Prostate gland (tissue), 2 donors: ENCODE measurements around the gene LCN10. TPM values are rescaled to one million over a fixed set of nuclear protein-coding genes. Genes with fewer than 3 reads are reported as not detected.

Experiments
- DNase-seq: peaks from one replicate; pipeline ENCODE4 v3.0.0-alpha.2; 2019; ENCODE audit warnings: low spot score
- H3K27ac ChIP-seq, 2 donors: fragments of 200-600 bp; sonication (generic); 2 replicates each; pipeline ENCODE4 v1.5.1; 2017 to 2019
- H3K27me3 ChIP-seq: fragments of 200-600 bp; sonication (generic); replicated peaks from 2 replicates; pipeline ENCODE4 v1.5.1; 2019; ENCODE audit not compliant: insufficient read depth
- H3K36me3 ChIP-seq, 2 donors: fragments of 200-600 bp; sonication (generic); 1 replicate in 1 of 2; 2 replicates in 1 of 2; pipeline versions ENCODE4 v1.5.1 to v1.8.1; 2017 to 2019
- H3K4me1 ChIP-seq: fragments of 200-600 bp; sonication (generic); replicated peaks from 2 replicates; pipeline ENCODE4 v1.5.1; 2019
- H3K4me3 ChIP-seq, 2 donors: fragments of 200-600 bp; sonication (generic); 2 replicates each; pipeline ENCODE4 v1.5.1; 2017 to 2019
- H3K9me3 ChIP-seq: fragments of 200-600 bp; sonication (generic); 2 replicates; pipeline ENCODE4 v1.5.1; 2017
- CTCF ChIP-seq, 4 experiments: fragments of 200-600 bp in 2 of 4; fragments of 450-650 bp in 2 of 4; sonication (generic) in 2 of 4; IDR thresholded peaks; 1 replicate in 3 of 4; 2 replicates in 1 of 4; pipeline ENCODE4 v1.5.1; 2016 to 2019; ENCODE audit warnings: antibody characterized with exemption in 4 of 4, mild to moderate bottlenecking in 2 of 4, moderate library complexity in 2 of 4
- POLR2A ChIP-seq: fragments of 450-650 bp; IDR thresholded peaks from one replicate; pipeline ENCODE4 v1.6.1; 2016; ENCODE audit warnings: antibody characterized with exemption, mild to moderate bottlenecking
- POLR2AphosphoS5 ChIP-seq: sonication (generic); formaldehyde crosslinking; IDR thresholded peaks from one replicate; pipeline ENCODE4 v1.6.1; 2017; ENCODE audit warnings: antibody characterized with exemption
- WGBS: methylation state at CpG from one replicate; pipeline ENCODE4 v1.1.5; 2018; 5-methylcytosine and 5-hydroxymethylcytosine counted together
- intact Hi-C: fragments of 100-400 bp; cut with DNase I; formaldehyde crosslinking; loops from one replicate; pipeline ENCODE4 v1.14.2; 2022
- total RNA-seq, 2 donors: library from RNA; depleted of rRNA; stranded (reverse); fragments of >200 nt; gene quantifications; one replicate each; pipeline ENCODE4 v1.1.0, GENCODE V29; 2016

LCN10 gene
- total RNA-seq, 2 donors from 2014 or later: 3.9 to 14.8 TPM

- no peak for DNase-seq
- no peaks in the 10 kb centered on the region for H3K36me3 ChIP-seq
- H3K4me1 ChIP-seq: peaks cover 4% of the 10 kb centered on the region
- no peaks in the 10 kb centered on the region for H3K9me3 ChIP-seq
- no peak for TF ChIP-seq POLR2AphosphoS5
- no peak for TF ChIP-seq POLR2A
- no peak for TF ChIP-seq CTCF (IDR thresholded peaks at IDR 0.05)
- intact Hi-C loops: loop anchor here (5.0 kb wide), 1 partner anchor 206 kb away; no protein-coding TSS in a partner anchor
- no peaks in the 10 kb centered on the region for H3K27me3 ChIP-seq
- H3K27ac ChIP-seq: no peak overlapping the region
- 82% methylated on average over 14 of the region's 14 CpGs for WGBS
- H3K4me3 ChIP-seq: no peak overlapping the region
Measured at GRCh38 chr9:136693135-136693489, 49.6 kb downstream of the LCN10 start.

GRCh38 chr9:136692185-136693134, 50.3 kb downstream of the LCN10 start:
- Histone ChIP-seq H3K27ac (no peak overlapping the region), H3K4me1 (peaks cover 4% of the 10 kb centered on the region), H3K9me3 (no peaks in the 10 kb centered on the region), H3K27me3 (no peaks in the 10 kb centered on the region), H3K4me3 (no peak overlapping the region), H3K36me3 (no peaks in the 10 kb centered on the region)
- intact Hi-C loops: loop anchor here (5.0 kb wide), 1 partner anchor 205 kb away; no protein-coding TSS in a partner anchor
- no peak for DNase-seq
- TF ChIP-seq CTCF (IDR thresholded peaks at IDR 0.05): no peak
- no peak for TF ChIP-seq POLR2A
- no peak for TF ChIP-seq POLR2AphosphoS5
- 92% methylated on average over 46 of the region's 46 CpGs for whole genome bisulfite sequencing

GRCh38 chr9:136691316-136692184, 51.2 kb downstream of the LCN10 start:
- Histone ChIP-seq H3K27me3 (no peaks in the 10 kb centered on the region), H3K4me3 (no peak overlapping the region), H3K4me1 (peaks cover 4% of the 10 kb centered on the region), H3K9me3 (no peaks in the 10 kb centered on the region), H3K27ac (no peak overlapping the region), H3K36me3 (no peaks in the 10 kb centered on the region)
- intact Hi-C loops: loop anchor here (5.0 kb wide), 1 partner anchor 204 kb away; no protein-coding TSS in a partner anchor
- 89% methylated on average over 27 of the region's 29 CpGs for WGBS
- no peak for DNase-seq
- TF ChIP-seq POLR2A (no peak), POLR2AphosphoS5 (no peak), CTCF (IDR thresholded peaks at IDR 0.05) (no peak)

- no peaks in the 10 kb centered on the region for H3K27me3 ChIP-seq
- H3K4me3 ChIP-seq: no peak overlapping the region
- H3K27ac ChIP-seq: peak overlapping the region in 1 of 2 donors; percentile 17
- H3K36me3 ChIP-seq: no peaks in the 10 kb centered on the region
- peaks cover 10% of the 10 kb centered on the region for H3K4me1 ChIP-seq
- H3K9me3 ChIP-seq: no peaks in the 10 kb centered on the region
- DNase-seq: peak; percentile 33
- intact Hi-C loops: loop anchor here (5.0 kb wide), 1 partner anchor 204 kb away; no protein-coding TSS in a partner anchor
- no peak for TF ChIP-seq POLR2AphosphoS5
- TF ChIP-seq POLR2A: no peak
- TF ChIP-seq CTCF (IDR thresholded peaks at IDR 0.05): no peak
- WGBS: 37% methylated on average over 15 of the region's 15 CpGs
Measured at GRCh38 chr9:136690806-136691261, 51.9 kb downstream of the LCN10 start.
